CD4-positive, alpha-beta memory T cell (primary cell): Measurements from ENCODE around the gene ATP6V1G2. TPM values are rescaled to one million over a fixed set of nuclear protein-coding genes. Genes with fewer than 3 reads are reported as not detected.
A peak's percentile ranks its signal among the peaks of the same experiment; 100 is the strongest.
"Not testable (repeated sequence)": the region's sequence is repeated elsewhere in the genome, so short reads cannot be mapped to it uniquely, and the experiment has no call there.

Experiments
- CTCF ChIA-PET: fragments of 350-600 bp; sonication (Branson Sonifier 250); formaldehyde crosslinking; loops from one replicate; lab custom pipeline; 2021; ENCODE audit warnings: inconsistent platforms; ENCODE audit not compliant: partially characterized antibody; lab: Charles Lee
- POLR2A ChIA-PET: fragments of 350-600 bp; sonication (Branson Sonifier 250); formaldehyde crosslinking; loops from one replicate; lab custom pipeline; 2021; ENCODE audit not compliant: partially characterized antibody; lab: Charles Lee
- DNase-seq, 5 donors: peaks; one replicate each; pipeline versions ENCODE4 v3.0.0 to v3.0.0-alpha.2; 2020 to 2022; ENCODE audit warnings: mixed read lengths in 1 of 5
- H3K27ac ChIP-seq: one replicate; pipeline ENCODE4 v1.7.0; 2013; ENCODE audit warnings: low read depth, low read length
- H3K27me3 ChIP-seq: 2 replicates; pipeline ENCODE4 v1.7.0; 2013; ENCODE audit warnings: mild to moderate bottlenecking, low read length, moderate library complexity; ENCODE audit not compliant: insufficient read depth
- H3K36me3 ChIP-seq: 2 replicates; pipeline ENCODE4 v1.7.0; 2013; ENCODE audit warnings: mild to moderate bottlenecking, low read length, moderate library complexity; ENCODE audit not compliant: insufficient read depth
- H3K4me1 ChIP-seq: 2 replicates; pipeline ENCODE4 v1.7.0; 2013; ENCODE audit warnings: mild to moderate bottlenecking, low read length, moderate library complexity; ENCODE audit not compliant: insufficient read depth
- H3K4me3 ChIP-seq, 2 donors: one replicate each; pipeline ENCODE4 v1.7.0; 2013; ENCODE audit warnings: low read length in 2 of 2, mild to moderate bottlenecking in 1 of 2
- H3K9me3 ChIP-seq, 2 donors: one replicate each; pipeline ENCODE4 v1.7.0; 2013; ENCODE audit warnings: low read length in 2 of 2, control low read depth in 1 of 2; ENCODE audit not compliant: control insufficient read depth in 1 of 2
- H3K27ac Mint-ChIP-seq, 7 donors: one replicate each; pipeline ENCODE4 v1.8.0; 2020 to 2021; ENCODE audit warnings: mixed read lengths in 7 of 7, mild to moderate bottlenecking in 6 of 7, inconsistent platforms in 3 of 7, moderate library complexity in 3 of 7
- H3K27me3 Mint-ChIP-seq, 2 donors: one replicate each; pipeline ENCODE4 v1.8.0; 2020 to 2021; ENCODE audit warnings: mixed read lengths in 2 of 2
- H3K36me3 Mint-ChIP-seq, 2 donors: one replicate each; pipeline ENCODE4 v1.8.0; 2020 to 2021; ENCODE audit warnings: mixed read lengths in 2 of 2, inconsistent platforms in 1 of 2, mild to moderate bottlenecking in 1 of 2
- H3K4me1 Mint-ChIP-seq, 4 donors: one replicate each; pipeline ENCODE4 v1.8.0; 2020 to 2021; ENCODE audit warnings: mixed read lengths in 4 of 4, mild to moderate bottlenecking in 1 of 4
- H3K4me3 Mint-ChIP-seq, 8 donors: one replicate each; pipeline ENCODE4 v1.8.0; 2020 to 2021; ENCODE audit warnings: mixed read lengths in 8 of 8, mild to moderate bottlenecking in 7 of 8, moderate library complexity in 6 of 8, inconsistent platforms in 3 of 8
- H3K9me3 Mint-ChIP-seq, 8 donors: one replicate each; pipeline ENCODE4 v1.8.0; 2020 to 2021; ENCODE audit warnings: mixed read lengths in 8 of 8, mild to moderate bottlenecking in 5 of 8, inconsistent platforms in 3 of 8, moderate library complexity in 1 of 8
- intact Hi-C: fragments of 100-400 bp; cut with micrococcal nuclease; formaldehyde crosslinking; loops from one replicate; pipeline ENCODE4 v1.15.1; 2023
- polyA plus RNA-seq, 2 donors: library from polyadenylated mRNA; unstranded; fragments of 300-500 nt; fragmentation: Illumina TruSeq; gene quantifications; one replicate each; pipeline ENCODE4 v1.2.3, GENCODE V29; 2021
- total RNA-seq, 2 experiments: library from RNA; stranded (reverse); gene quantifications; one replicate each; pipeline ENCODE4 v1.2.3, GENCODE V29; 2021

ATP6V1G2 gene
- total and polyA plus RNA-seq, 4 experiments from 2014 or later = 0.84 to 7.2 (median 3.5) TPM

- ChIA-PET POLR2A (interaction anchor here (1.0 to 7.8 kb wide), 12 partner anchors 23 to 155 kb away, joined by 3 to 152 read pairs (median 4); partner anchors contain the start of genes BAG6, DDX39B, LTB and MICA), CTCF (interaction anchor here (0.6 to 6.3 kb wide), 5 partner anchors 22 to 100 kb away, joined by 3 to 82 read pairs (median 6); partner anchors contain the start of gene DDX39B)
- H3K9me3 Mint-ChIP-seq, H3K27me3 ChIP-seq, H3K36me3 ChIP-seq, intact Hi-C loops, H3K9me3 ChIP-seq, H3K27me3 Mint-ChIP-seq: not testable (repeated sequence)
- Mint-ChIP-seq H3K4me1 (peaks cover 44 to 82% (median 60%) of the 10 kb centered on the region in 4 donors), H3K27ac (peak overlapping the region; percentile 85 to 97 (median 95)), H3K36me3 (peaks cover 0 to 15% of the 10 kb centered on the region in 2 donors), H3K4me3 (peak overlapping the region; percentile 90 to 98 (median 94))
- Histone ChIP-seq H3K4me1 (peaks cover 54% of the 10 kb centered on the region), H3K4me3 (peak overlapping the region; percentile 67 to 86), H3K27ac (peak overlapping the region; percentile 78)
- DNase-seq = peak in 2 of 5 donors; percentile 7 to 12
Measured at GRCh38 chr6:31496826-31497225, 49.6 kb downstream of the ATP6V1G2 start.

DNA sequence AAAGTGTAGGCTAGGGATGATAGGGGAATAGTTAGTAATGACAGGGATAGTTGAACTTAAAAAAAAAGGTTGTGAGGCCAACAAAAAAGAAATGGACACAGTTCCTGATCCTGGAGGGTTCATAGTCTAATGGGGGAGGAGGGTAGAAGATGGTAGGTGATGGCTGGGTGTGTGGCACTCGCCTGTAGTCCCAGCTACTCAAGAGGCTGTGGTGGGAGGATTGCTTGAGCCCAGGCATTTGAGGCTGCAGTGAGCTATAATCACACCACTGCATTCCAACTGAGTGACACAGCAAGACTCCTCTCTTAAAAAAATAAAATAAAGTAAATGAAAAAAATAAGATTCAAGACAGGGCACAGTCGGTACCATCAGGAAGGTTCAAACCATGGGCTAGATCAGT, 50.8 kb downstream of the ATP6V1G2 start:
- Histone ChIP-seq H3K27ac (peak overlapping the region; percentile 77), H3K4me1 (peaks cover 65% of the 10 kb centered on the region), H3K36me3 (no peaks in the 10 kb centered on the region), H3K9me3 (no peaks in the 10 kb centered on the region), H3K4me3 (peak overlapping the region in 1 of 2 donors; percentile 91), H3K27me3 (no peaks in the 10 kb centered on the region)
- Mint-ChIP-seq H3K36me3 (peaks cover 0 to 15% of the 10 kb centered on the region in 2 donors), H3K27ac (peak overlapping the region; percentile 61 to 96 (median 93)), H3K4me3 (peak overlapping the region; percentile 85 to 98 (median 93)), H3K9me3 (peaks cover 0 to 2% (median 0%) of the 10 kb centered on the region in 8 donors), H3K27me3 (no peaks in the 10 kb centered on the region), H3K4me1 (peaks cover 36 to 72% (median 53%) of the 10 kb centered on the region in 4 donors)
- ChIA-PET POLR2A (interaction anchor here (1.0 to 7.8 kb wide), 11 partner anchors 24 to 103 kb away, joined by 3 to 152 read pairs (median 5); partner anchors contain the start of genes DDX39B, LTA, LTB and MCCD1), CTCF (interaction anchor here (1.0 to 6.3 kb wide), 7 partner anchors 46 to 335 kb away, joined by 3 to 82 read pairs (median 17); partner anchors contain the start of genes DDX39B, LTB and NFKBIL1)
- intact Hi-C loops = no loop called here
- DNase-seq = no peak

Other genes starting within 250 kb of the ATP6V1G2 start
Only the 30 nearest of the 31 such genes appear.
- 1,000 to 10,000 TPM; 5,565 to 5,762 TPM for gene HLA-B, start 189.4 kb downstream of the ATP6V1G2 start, total RNA-seq
- 1,000 to 10,000 TPM; 6,650 to 9,105 TPM for gene HLA-B, start 189.4 kb downstream of the ATP6V1G2 start, polyA plus RNA-seq
- 10 to 100 TPM; 18.5 to 21.2 TPM for gene MICA, start 143.0 kb downstream of the ATP6V1G2 start, total RNA-seq
- gene MICA, start 143.0 kb downstream of the ATP6V1G2 start, polyA plus RNA-seq = 1 to 10 TPM; 3.5 to 5.4 TPM
- gene MICB, start 48.5 kb downstream of the ATP6V1G2 start, total RNA-seq = 10 to 100 TPM; 21.4 to 26.3 TPM
- gene MICB, start 48.5 kb downstream of the ATP6V1G2 start, polyA plus RNA-seq = 10 to 100 TPM in 1 of 2 donors, 1 to 10 TPM in 1; 8.0 to 11.5 TPM
- gene MCCD1, start 17.6 kb downstream of the ATP6V1G2 start, total RNA-seq = not detected
- gene MCCD1, start 17.6 kb downstream of the ATP6V1G2 start, polyA plus RNA-seq = not detected
- 100 to 1,000 TPM; 729 to 737 TPM for gene DDX39B, start 4.6 kb downstream of the ATP6V1G2 start, total RNA-seq
- 10 to 100 TPM; 65.6 to 94.3 TPM for gene DDX39B, start 4.6 kb downstream of the ATP6V1G2 start, polyA plus RNA-seq
- gene NFKBIL1, start 1.0 kb upstream of the ATP6V1G2 start, total RNA-seq = 10 to 100 TPM in 1 of 2 experiments, 1 to 10 TPM in 1; 9.8 to 13.3 TPM
- 1 to 10 TPM; 5.7 to 7.4 TPM for gene NFKBIL1, start 1.0 kb upstream of the ATP6V1G2 start, polyA plus RNA-seq
- 10 to 100 TPM; 17.3 to 17.5 TPM for gene LTA, start 25.7 kb upstream of the ATP6V1G2 start, total RNA-seq
- gene LTA, start 25.7 kb upstream of the ATP6V1G2 start, polyA plus RNA-seq = 10 to 100 TPM; 27.7 to 31.1 TPM
- 10 to 100 TPM; 25.0 to 28.2 TPM for gene TNF, start 29.0 kb upstream of the ATP6V1G2 start, total RNA-seq
- gene TNF, start 29.0 kb upstream of the ATP6V1G2 start, polyA plus RNA-seq = 10 to 100 TPM in 1 of 2 donors, 1 to 10 TPM in 1; 3.9 to 10.1 TPM
- gene LTB, start 35.8 kb upstream of the ATP6V1G2 start, total RNA-seq = 100 to 1,000 TPM; 802 to 835 TPM
- gene LTB, start 35.8 kb upstream of the ATP6V1G2 start, polyA plus RNA-seq = 1,000 to 10,000 TPM; 2,431 to 3,276 TPM
- 10 to 100 TPM; 13.6 to 20.3 TPM for gene LST1, start 39.7 kb upstream of the ATP6V1G2 start, total RNA-seq
- gene LST1, start 39.7 kb upstream of the ATP6V1G2 start, polyA plus RNA-seq = 10 to 100 TPM; 30.4 to 34.8 TPM
- 1 to 10 TPM; 3.0 to 4.6 TPM for gene NCR3, start 46.4 kb upstream of the ATP6V1G2 start, total RNA-seq
- 10 to 100 TPM; 28.4 to 28.7 TPM for gene NCR3, start 46.4 kb upstream of the ATP6V1G2 start, polyA plus RNA-seq
- 1 to 10 TPM; 5.2 to 7.4 TPM for gene AIF1, start 68.6 kb upstream of the ATP6V1G2 start, total RNA-seq
- gene AIF1, start 68.6 kb upstream of the ATP6V1G2 start, polyA plus RNA-seq = 10 to 100 TPM; 10.8 to 11.0 TPM
- gene PRRC2A, start 74.1 kb upstream of the ATP6V1G2 start, total RNA-seq = 100 to 1,000 TPM; 214 to 218 TPM
- gene PRRC2A, start 74.1 kb upstream of the ATP6V1G2 start, polyA plus RNA-seq = 10 to 100 TPM in 1 of 2 donors, under 1 TPM in 1; 0.09 to 12.1 TPM
- gene BAG6, start 106.1 kb upstream of the ATP6V1G2 start, total RNA-seq = 100 to 1,000 TPM; 296 to 325 TPM
- gene BAG6, start 106.1 kb upstream of the ATP6V1G2 start, polyA plus RNA-seq = 10 to 100 TPM; 12.0 to 23.1 TPM
- gene APOM, start 109.3 kb upstream of the ATP6V1G2 start, total RNA-seq = 1 to 10 TPM; 1.3 to 1.5 TPM
- gene APOM, start 109.3 kb upstream of the ATP6V1G2 start, polyA plus RNA-seq = 1 to 10 TPM; 4.9 to 5.2 TPM
- 10 to 100 TPM; 37.5 to 39.9 TPM for gene C6orf47, start 114.2 kb upstream of the ATP6V1G2 start, total RNA-seq
- 10 to 100 TPM; 15.8 to 29.7 TPM for gene C6orf47, start 114.2 kb upstream of the ATP6V1G2 start, polyA plus RNA-seq
- gene GPANK1, start 118.4 kb upstream of the ATP6V1G2 start, total RNA-seq = 10 to 100 TPM; 25.1 to 25.5 TPM
- gene GPANK1, start 118.4 kb upstream of the ATP6V1G2 start, polyA plus RNA-seq = 10 to 100 TPM; 16.7 to 19.5 TPM
- 100 to 1,000 TPM; 141 to 148 TPM for gene CSNK2B, start 119.5 kb upstream of the ATP6V1G2 start, total RNA-seq
- gene CSNK2B, start 119.5 kb upstream of the ATP6V1G2 start, polyA plus RNA-seq = 100 to 1,000 TPM; 183 to 232 TPM
- gene LY6G5B, start 123.4 kb upstream of the ATP6V1G2 start, total RNA-seq = 10 to 100 TPM; 39.3 to 39.8 TPM
- gene LY6G5B, start 123.4 kb upstream of the ATP6V1G2 start, polyA plus RNA-seq = under 1 TPM in 1 of 2 donors, not detected in 1; 0.98 TPM
- 1 to 10 TPM; 4.4 to 4.5 TPM for gene LY6G5C, start 134.5 kb upstream of the ATP6V1G2 start, total RNA-seq
- 10 to 100 TPM in 1 of 2 donors, 1 to 10 TPM in 1; 8.9 to 11.8 TPM for gene LY6G5C, start 134.5 kb upstream of the ATP6V1G2 start, polyA plus RNA-seq
- gene ABHD16A, start 156.7 kb upstream of the ATP6V1G2 start, total RNA-seq = 10 to 100 TPM; 66.0 to 69.2 TPM
- gene ABHD16A, start 156.7 kb upstream of the ATP6V1G2 start, polyA plus RNA-seq = 10 to 100 TPM; 35.9 to 46.8 TPM
- not detected for gene LY6G6F, start 160.3 kb upstream of the ATP6V1G2 start, total RNA-seq
- not detected for gene LY6G6F, start 160.3 kb upstream of the ATP6V1G2 start, polyA plus RNA-seq
- not detected for gene LY6G6D, start 168.7 kb upstream of the ATP6V1G2 start, total RNA-seq
- gene LY6G6D, start 168.7 kb upstream of the ATP6V1G2 start, polyA plus RNA-seq = not detected
- gene LY6G6C, start 175.1 kb upstream of the ATP6V1G2 start, total RNA-seq = not detected
- gene LY6G6C, start 175.1 kb upstream of the ATP6V1G2 start, polyA plus RNA-seq = not detected
- gene MPIG6B, start 176.8 kb upstream of the ATP6V1G2 start, total RNA-seq = not detected
- not detected for gene MPIG6B, start 176.8 kb upstream of the ATP6V1G2 start, polyA plus RNA-seq
- gene DDAH2, start 182.7 kb upstream of the ATP6V1G2 start, total RNA-seq = 1 to 10 TPM; 5.4 to 7.4 TPM
- gene DDAH2, start 182.7 kb upstream of the ATP6V1G2 start, polyA plus RNA-seq = 10 to 100 TPM; 16.4 to 19.8 TPM
- gene CLIC1, start 189.9 kb upstream of the ATP6V1G2 start, total RNA-seq = 10 to 100 TPM; 91.0 to 98.3 TPM
- gene CLIC1, start 189.9 kb upstream of the ATP6V1G2 start, polyA plus RNA-seq = 100 to 1,000 TPM; 462 to 601 TPM
- gene MSH5, start 193.4 kb upstream of the ATP6V1G2 start, total RNA-seq = 10 to 100 TPM; 11.4 to 12.1 TPM
- 1 to 10 TPM in 1 of 2 donors, under 1 TPM in 1; 0.95 to 3.2 TPM for gene MSH5, start 193.4 kb upstream of the ATP6V1G2 start, polyA plus RNA-seq
- 1 to 10 TPM; 2.7 to 3.7 TPM for gene SAPCD1, start 216.0 kb upstream of the ATP6V1G2 start, total RNA-seq
- gene SAPCD1, start 216.0 kb upstream of the ATP6V1G2 start, polyA plus RNA-seq = under 1 TPM in 1 of 2 donors, not detected in 1; 0.89 TPM
- gene VWA7, start 230.7 kb upstream of the ATP6V1G2 start, total RNA-seq = 1 to 10 TPM; 1.0 to 1.7 TPM
- 1 to 10 TPM in 1 of 2 donors, under 1 TPM in 1; 1.00 to 2.5 TPM for gene VWA7, start 230.7 kb upstream of the ATP6V1G2 start, polyA plus RNA-seq